Measurements from ENCODE around the gene MTF1. TPM values are rescaled to one million over a fixed set of nuclear protein-coding genes. Genes with fewer than 3 reads are reported as not detected.

Gene MTF1
- total and polyA plus RNA-seq, 12 donors: 1.5 to 17.1 (median 10.5) TPM

DNA sequence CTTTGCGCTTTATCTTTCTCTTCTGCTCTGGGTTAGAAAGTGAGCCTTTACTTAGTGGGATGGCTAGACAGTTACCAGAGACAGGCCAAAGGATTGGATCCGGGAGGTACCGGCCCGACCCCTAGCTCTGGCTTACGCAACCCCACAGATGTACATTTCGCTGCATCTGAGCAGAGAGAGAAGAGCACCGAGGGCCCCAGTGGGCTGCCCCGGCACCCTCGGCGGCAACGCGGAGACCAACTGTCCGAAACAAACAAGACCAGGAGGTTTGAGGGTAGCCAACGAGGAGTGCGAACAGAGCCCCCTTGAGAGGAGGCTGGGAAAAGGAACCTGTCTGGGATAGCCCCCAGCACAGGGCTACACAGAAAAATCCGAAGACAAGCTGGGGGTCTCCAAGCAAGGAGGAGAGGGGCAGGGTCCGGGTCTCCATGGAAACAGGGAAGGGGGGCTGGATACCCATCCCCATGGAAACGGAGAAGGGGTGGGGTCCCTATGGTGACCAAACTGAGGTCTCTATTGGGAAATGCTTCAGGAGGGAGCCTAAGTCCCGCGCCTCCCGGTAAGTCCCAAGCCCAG is 373 bp downstream of the MTF1 start:
- Histone ChIP-seq H3K36me3 (peaks cover 0 to 69% (median 19%) of the 10 kb centered on the region in 9 donors), H3K27ac (peak overlapping the region; percentile 75 to 98 (median 94))

DNA sequence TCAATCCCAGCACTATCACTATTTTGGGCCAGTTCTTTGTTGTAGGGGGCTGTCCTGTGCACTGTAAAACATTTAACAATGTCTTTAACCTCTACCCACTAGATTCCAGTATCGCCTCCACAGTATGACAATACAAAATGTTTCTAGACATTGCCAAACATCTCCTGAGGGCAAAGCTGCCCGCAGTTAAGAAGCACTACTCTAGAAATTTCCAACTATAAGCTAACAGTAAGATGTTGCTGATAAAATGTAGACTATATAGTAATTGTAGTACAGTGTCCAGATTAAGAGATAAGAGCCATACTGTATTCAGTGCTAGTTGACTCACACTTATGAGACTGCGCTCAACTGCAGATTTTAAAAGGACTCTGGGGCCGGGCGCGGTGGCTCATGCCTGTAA is 5.0 kb downstream of the MTF1 start:
- H3K36me3 ChIP-seq: peaks cover 0 to 48% (median 7%) of the 10 kb centered on the region in 9 donors
- 96 to 97% methylated on average over 6 of the region's 6 CpGs for WGBS, 2 donors
- intact Hi-C loops (cut with DNase I): no loop called here

More for the DNA sequence above, 373 bp downstream of the MTF1 start:
- Histone ChIP-seq H3K9me3 (no peaks in the 10 kb centered on the region), H3K4me1 (peaks cover 0 to 58% (median 47%) of the 10 kb centered on the region in 9 donors), H3K4me3 (peak overlapping the region; percentile 72 to 97 (median 86)), H3K27me3 (no peaks in the 10 kb centered on the region)
- DNase-seq (no peak), ATAC-seq (peak; percentile 9 to 43 (median 18))
- intact Hi-C loops (cut with DNase I): loop anchor here in 5 of 10 donors (2.0 to 5.0 kb wide), 3 partner anchors 47 to 167 kb away; partner anchors contain the start of genes CDCA8 (in 1 of the 5) and YRDC (in 1 of the 5)
- TF ChIP-seq, protein P1, sequence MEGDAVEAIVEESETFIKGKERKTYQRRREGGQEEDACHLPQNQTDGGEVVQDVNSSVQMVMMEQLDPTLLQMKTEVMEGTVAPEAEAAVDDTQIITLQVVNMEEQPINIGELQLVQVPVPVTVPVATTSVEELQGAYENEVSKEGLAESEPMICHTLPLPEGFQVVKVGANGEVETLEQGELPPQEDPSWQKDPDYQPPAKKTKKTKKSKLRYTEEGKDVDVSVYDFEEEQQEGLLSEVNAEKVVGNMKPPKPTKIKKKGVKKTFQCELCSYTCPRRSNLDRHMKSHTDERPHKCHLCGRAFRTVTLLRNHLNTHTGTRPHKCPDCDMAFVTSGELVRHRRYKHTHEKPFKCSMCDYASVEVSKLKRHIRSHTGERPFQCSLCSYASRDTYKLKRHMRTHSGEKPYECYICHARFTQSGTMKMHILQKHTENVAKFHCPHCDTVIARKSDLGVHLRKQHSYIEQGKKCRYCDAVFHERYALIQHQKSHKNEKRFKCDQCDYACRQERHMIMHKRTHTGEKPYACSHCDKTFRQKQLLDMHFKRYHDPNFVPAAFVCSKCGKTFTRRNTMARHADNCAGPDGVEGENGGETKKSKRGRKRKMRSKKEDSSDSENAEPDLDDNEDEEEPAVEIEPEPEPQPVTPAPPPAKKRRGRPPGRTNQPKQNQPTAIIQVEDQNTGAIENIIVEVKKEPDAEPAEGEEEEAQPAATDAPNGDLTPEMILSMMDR (IDR thresholded peaks at IDR 0.05): no peak
- 1% methylated on average over 21 of the region's 21 CpGs for WGBS, 2 donors

DNA sequence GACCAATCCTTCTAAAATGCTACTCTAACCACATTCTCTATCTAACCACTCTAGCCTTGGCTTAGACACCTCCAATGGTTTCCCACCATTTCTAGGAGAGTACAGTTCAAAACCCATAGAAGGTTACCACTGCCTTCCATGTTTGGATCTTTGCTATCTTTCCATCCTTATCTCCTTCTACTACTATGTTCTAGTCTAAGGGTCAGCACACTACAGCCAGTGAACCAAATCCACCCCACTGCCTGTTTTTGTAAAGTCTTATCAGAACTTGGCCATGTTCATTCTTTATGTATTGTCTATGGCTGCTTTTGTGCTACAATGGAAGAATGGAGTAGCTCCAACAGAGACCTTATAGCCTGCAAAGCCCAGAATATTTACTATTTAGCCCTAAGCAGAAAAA is 6.2 kb downstream of the MTF1 start:
- DNase-seq (no peak), ATAC-seq (no peak)
- Histone ChIP-seq H3K9me3 (no peaks in the 10 kb centered on the region), H3K36me3 (peaks cover 0 to 54% (median 7%) of the 10 kb centered on the region in 9 donors), H3K4me1 (peaks cover 0 to 99% (median 60%) of the 10 kb centered on the region in 9 donors), H3K27ac (peak overlapping the region in 1 of 10 donors; percentile 75), H3K27me3 (no peaks in the 10 kb centered on the region), H3K4me3 (no peak overlapping the region)
- TF ChIP-seq, protein P1 (IDR thresholded peaks at IDR 0.05): no peak
- intact Hi-C loops (cut with DNase I): no loop called here

More for the DNA sequence above, 5.0 kb downstream of the MTF1 start:
- Histone ChIP-seq H3K27ac (no peak overlapping the region), H3K27me3 (no peaks in the 10 kb centered on the region), H3K4me3 (no peak overlapping the region), H3K9me3 (no peaks in the 10 kb centered on the region), H3K4me1 (peaks cover 0 to 96% (median 68%) of the 10 kb centered on the region in 9 donors)
- TF ChIP-seq, protein P1 (IDR thresholded peaks at IDR 0.05): no peak
- DNase-seq (no peak), ATAC-seq (no peak)

DNA sequence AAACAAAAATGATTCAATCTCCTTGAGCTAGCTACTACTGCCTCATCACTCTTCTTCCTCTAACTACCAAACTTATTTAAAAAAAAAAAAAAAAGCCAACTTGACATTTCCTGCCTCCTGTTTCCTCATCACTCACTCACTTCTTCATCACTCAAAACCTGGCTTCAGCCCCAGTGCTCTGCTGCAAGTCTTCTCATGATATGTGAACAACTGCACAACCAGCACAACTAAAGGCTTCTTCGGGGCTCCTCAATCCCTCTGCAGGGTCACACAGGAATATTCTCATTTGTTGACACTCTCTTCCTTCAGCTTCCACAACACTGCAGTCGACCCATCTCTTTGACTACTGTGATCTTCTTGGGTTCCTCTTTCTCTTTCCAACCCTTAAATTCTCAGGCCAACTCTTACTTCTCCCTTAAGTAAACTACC is 7.6 kb downstream of the MTF1 start:
- Histone ChIP-seq H3K27ac (peak overlapping the region in 1 of 10 donors; percentile 75), H3K36me3 (peaks cover 0 to 53% (median 3%) of the 10 kb centered on the region in 9 donors), H3K4me3 (no peak overlapping the region), H3K4me1 (peaks cover 0 to 96% (median 50%) of the 10 kb centered on the region in 9 donors), H3K27me3 (no peaks in the 10 kb centered on the region), H3K9me3 (no peaks in the 10 kb centered on the region)
- WGBS, 2 donors: 81% methylated on average over 2 of the region's 2 CpGs
- ATAC-seq (peak in 3 of 8 donors; percentile 16 to 50 (median 35)), DNase-seq (no peak)
- intact Hi-C loops (cut with DNase I): no loop called here
- TF ChIP-seq, protein P1 (IDR thresholded peaks at IDR 0.05): no peak

Data from heart right ventricle (tissue), 16 donors.